SK-N-MC (cell line): Measurements from ENCODE around the gene PRSS27.

ENCODE experiments used
- EZH2 ChIP-seq: fragments of 200-600 bp; sonication (generic); IDR thresholded peaks from one replicate; pipeline ENCODE4 v1.6.1; 2017; ENCODE audit warnings: antibody characterized with exemption
- FOXP2 ChIP-seq: optimal IDR thresholded peaks from 2 replicates; pipeline ENCODE3; 2011; ENCODE audit warnings: mild to moderate bottlenecking, moderate library complexity; ENCODE audit not compliant: insufficient read depth; ENCODE audit errors: extremely low read length, control extremely low read depth
- POLR2AphosphoS5 ChIP-seq: IDR thresholded peaks from 2 replicates; pipeline ENCODE4 v1.6.1; 2012; ENCODE audit warnings: mild to moderate bottlenecking, low read depth, low read length, borderline replicate concordance

- TF ChIP-seq POLR2AphosphoS5 (peak; percentile 72), EZH2 (no peak), FOXP2 (peak; percentile 60)
Measured at GRCh38 chr16:2752035-2752849, 32.2 kb upstream of the PRSS27 start, which contains the start of gene SRRM2.
